Erythroblast (primary cell): ENCODE measurements around the gene OPCML.

Experiments used
- DNase-seq, 2 experiments: peaks; one replicate each; lab custom pipeline; 2025; lab: John Stamatoyannopoulos, UW
- GATA1 ChIP-seq: IDR thresholded peaks from 2 replicates; pipeline ENCODE4 v1.6.1; 2011; ENCODE audit warnings: low read depth, mild to moderate bottlenecking, control low read depth, low read length, moderate library complexity
- POLR2A ChIP-seq: IDR thresholded peaks from 2 replicates; pipeline ENCODE4 v1.6.1; 2011; ENCODE audit warnings: mild to moderate bottlenecking, low read length

OPCML gene

DNA sequence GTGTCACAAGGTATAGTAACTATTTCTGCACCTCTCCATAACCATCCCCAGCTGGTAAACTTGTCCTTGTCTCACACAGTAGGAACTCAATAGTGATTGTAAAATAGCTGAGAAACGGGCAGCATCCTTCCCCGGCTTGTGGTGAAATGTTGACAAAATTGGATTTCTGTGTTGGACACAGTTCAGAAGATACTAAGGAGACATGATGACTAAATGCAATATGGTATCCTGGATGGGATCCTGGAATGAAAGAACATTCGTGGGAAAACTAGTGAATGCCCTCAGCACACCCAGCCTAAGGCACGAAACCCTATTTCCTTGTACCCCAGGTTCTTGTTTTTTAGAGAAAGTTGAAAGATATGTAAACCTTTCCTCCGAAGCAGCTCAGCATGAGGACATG is 18.8 kb upstream of the OPCML start:
- no peak for DNase-seq
- no peak for TF ChIP-seq POLR2A
- no peak for TF ChIP-seq GATA1

DNA sequence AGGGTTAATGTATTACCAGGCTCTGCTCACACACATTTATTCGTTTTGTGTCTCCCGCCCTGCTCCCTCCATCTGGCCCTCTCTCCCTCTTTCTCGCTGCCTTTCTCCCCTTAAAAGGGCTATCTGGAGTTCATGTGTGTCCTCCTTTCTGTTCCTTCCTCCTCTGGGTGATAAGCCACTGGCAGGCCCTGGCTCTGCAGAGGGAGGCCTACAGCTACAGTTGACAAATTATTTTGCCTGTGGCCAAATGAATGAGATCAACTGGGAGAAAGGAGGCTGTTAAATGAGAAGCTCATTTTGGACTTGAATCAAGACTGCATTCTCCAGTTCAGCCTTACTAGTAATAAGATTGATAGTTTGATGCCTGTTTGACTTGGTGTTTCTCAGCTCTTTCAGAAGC is 17.5 kb upstream of the OPCML start:
- TF ChIP-seq GATA1 = no peak
- no peak for TF ChIP-seq POLR2A
- no peak for DNase-seq

- DNase-seq = no peak
- no peak for TF ChIP-seq POLR2A
- no peak for TF ChIP-seq GATA1
Measured at GRCh38 chr11:133548641-133549040, 16.3 kb upstream of the OPCML start.

DNA sequence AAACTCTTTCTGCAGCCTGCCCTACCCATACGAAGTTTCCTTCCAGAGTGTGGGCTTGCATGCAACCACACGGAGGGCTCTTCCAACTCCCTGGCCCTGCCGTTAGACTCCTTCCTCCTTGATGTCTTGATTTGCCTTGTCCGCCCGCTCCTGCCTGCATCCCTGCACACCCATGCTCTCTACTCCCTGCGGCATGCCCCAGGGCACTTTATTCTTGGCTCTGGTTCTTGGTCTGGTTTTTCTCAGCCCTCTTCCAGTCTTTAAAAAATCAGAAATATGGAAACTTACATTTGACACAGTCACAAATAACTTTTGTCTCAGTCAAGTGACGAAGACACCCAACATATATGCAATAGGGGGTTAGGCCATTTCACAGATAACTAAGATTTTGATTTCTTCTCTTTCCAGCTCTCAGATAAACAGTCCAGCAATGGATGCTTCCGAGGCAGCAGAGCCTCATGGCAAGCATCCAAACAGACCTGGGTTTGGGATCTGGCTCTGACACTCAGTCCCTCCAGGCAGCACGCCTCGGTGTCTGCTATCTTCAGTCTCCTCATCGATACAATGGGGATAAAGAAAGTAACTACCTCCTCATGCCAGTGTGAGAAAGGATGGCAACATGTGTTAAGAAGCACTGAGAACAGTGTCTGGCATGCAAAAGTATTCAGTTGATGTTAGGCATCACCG is 15.7 kb upstream of the OPCML start:
- TF ChIP-seq POLR2A (no peak), GATA1 (no peak)
- no peak for DNase-seq

GRCh38 chr11:133545199-133545803 is 13.0 kb upstream of the OPCML start:
- DNase-seq = no peak
- TF ChIP-seq POLR2A (no peak), GATA1 (no peak)

GRCh38 chr11:133541720-133542095 is 9.4 kb upstream of the OPCML start:
- TF ChIP-seq GATA1 = no peak
- TF ChIP-seq POLR2A = no peak
- DNase-seq = no peak

GRCh38 chr11:133541021-133541719 is 8.9 kb upstream of the OPCML start:
- TF ChIP-seq POLR2A (no peak), GATA1 (no peak)
- no peak for DNase-seq

DNA sequence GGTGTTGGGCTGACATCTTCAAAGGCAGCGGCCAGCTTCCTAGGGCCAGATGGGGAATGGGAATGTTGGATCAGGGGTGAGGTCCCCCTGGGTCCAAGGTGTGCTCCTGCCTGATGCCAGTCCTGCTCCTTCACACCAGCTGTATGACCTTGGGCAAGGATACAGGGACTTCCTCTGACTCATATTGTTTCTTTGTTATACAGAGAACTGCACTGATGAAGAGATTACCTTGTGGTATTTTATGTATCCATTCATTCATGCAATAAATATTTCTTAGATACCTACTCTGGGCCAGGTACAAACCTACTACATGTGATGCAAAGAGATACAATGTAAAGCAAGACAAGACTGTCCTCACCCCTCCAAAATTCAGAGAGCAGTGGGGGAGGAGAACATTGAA is 3.9 kb upstream of the OPCML start:
- no peak for DNase-seq
- TF ChIP-seq POLR2A (no peak), GATA1 (no peak)

DNA sequence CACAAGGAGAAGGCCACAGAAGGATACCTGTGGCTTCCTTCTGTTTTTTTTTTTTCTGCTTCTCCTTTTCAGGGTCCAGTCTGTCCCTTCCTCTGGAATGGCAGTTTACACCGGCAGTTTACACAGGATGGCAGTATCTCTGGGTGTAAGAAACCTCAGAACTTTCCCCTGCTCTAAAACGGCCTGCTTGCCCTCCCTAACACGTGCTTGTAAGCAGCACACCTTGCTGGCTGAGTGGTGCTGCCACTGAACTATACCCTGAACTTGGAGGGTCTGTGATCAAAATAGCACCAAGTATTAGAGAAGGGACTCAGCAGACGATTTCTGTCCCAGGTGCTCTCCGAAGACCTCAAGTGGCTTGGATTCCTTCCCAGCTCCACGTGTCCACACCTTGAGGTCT is 904 bp upstream of the OPCML start:
- no peak for DNase-seq
- TF ChIP-seq GATA1 (no peak), POLR2A (no peak)

GRCh38 chr11:133531458-133531857 is 843 bp downstream of the OPCML start:
- DNase-seq = no peak
- TF ChIP-seq POLR2A (no peak), GATA1 (no peak)

GRCh38 chr11:133530501-133530835 is 1.8 kb downstream of the OPCML start:
- no peak for TF ChIP-seq POLR2A
- TF ChIP-seq GATA1 = no peak
- no peak for DNase-seq

GRCh38 chr11:133529807-133530500 is 2.3 kb downstream of the OPCML start:
- TF ChIP-seq GATA1 (no peak), POLR2A (no peak)
- no peak for DNase-seq

GRCh38 chr11:133526790-133527189 is 5.5 kb downstream of the OPCML start:
- DNase-seq = no peak
- TF ChIP-seq POLR2A (no peak), GATA1 (no peak)

GRCh38 chr11:133525976-133526375 is 6.3 kb downstream of the OPCML start:
- TF ChIP-seq POLR2A = no peak
- TF ChIP-seq GATA1 = no peak
- DNase-seq = no peak

- no peak for TF ChIP-seq GATA1
- TF ChIP-seq POLR2A = no peak
- no peak for DNase-seq
Measured at GRCh38 chr11:133524488-133524887, 7.8 kb downstream of the OPCML start.
